H1 (cell line): ENCODE measurements around the gene ZDHHC17. TPM values are rescaled to one million over a fixed set of nuclear protein-coding genes. Genes with fewer than 3 reads are reported as not detected.

Experiments
- CTCF ChIA-PET: fragments of 300-600 bp; sonication (Branson Sonifier 250); formaldehyde crosslinking; loops from one replicate; lab custom pipeline; 2021; ENCODE audit not compliant: partially characterized antibody; lab: Charles Lee
- POLR2A ChIA-PET: fragments of 300-600 bp; sonication (Branson Sonifier 250); formaldehyde crosslinking; loops from one replicate; lab custom pipeline; 2021; ENCODE audit warnings: inconsistent platforms; ENCODE audit not compliant: partially characterized antibody; lab: Charles Lee
- DNase-seq, 2 experiments: peaks; one replicate each; pipeline versions ENCODE4 v3.0.0 to v3.0.0-alpha.2; 2010 to 2022; ENCODE audit warnings: low spot score in 2 of 2, low read depth in 1 of 2, mixed read lengths in 1 of 2
- FAIRE-seq: peaks from 2 replicates; lab custom pipeline; 2011; peaks lifted over from hg19 to GRCh38; lab: Jason Lieb, UNC
- H2AFZ ChIP-seq: 2 replicates; pipeline ENCODE4 v1.8.1; 2012; ENCODE audit warnings: low read length, inconsistent platforms
- H2AK5ac ChIP-seq: 2 replicates; pipeline ENCODE4 v1.6.1; 2013; ENCODE audit warnings: low read depth, low read length
- H2BK120ac ChIP-seq: replicated peaks from 2 replicates; pipeline ENCODE3; 2013; ENCODE audit warnings: low read depth, low read length, inconsistent platforms
- H2BK12ac ChIP-seq: 2 replicates; pipeline ENCODE4 v1.6.1; 2013; ENCODE audit warnings: low read depth, low read length
- H2BK15ac ChIP-seq: 2 replicates; pipeline ENCODE4 v1.6.1; 2013; ENCODE audit warnings: low read length
- H2BK20ac ChIP-seq: 2 replicates; pipeline ENCODE4 v1.6.1; 2013; ENCODE audit warnings: low read length
- H2BK5ac ChIP-seq: 2 replicates; pipeline ENCODE4 v1.6.1; 2013; ENCODE audit warnings: low read depth, low read length
- H3K14ac ChIP-seq: 2 replicates; pipeline ENCODE4 v1.6.1; 2013; ENCODE audit warnings: inconsistent platforms; ENCODE audit not compliant: insufficient read length
- H3K18ac ChIP-seq: 2 replicates; pipeline ENCODE4 v1.6.1; 2013; ENCODE audit warnings: low read length; ENCODE audit errors: extremely low read depth
- H3K23ac ChIP-seq: 2 replicates; pipeline ENCODE4 v1.6.1; 2013; ENCODE audit warnings: inconsistent platforms; ENCODE audit not compliant: insufficient read length
- H3K23me2 ChIP-seq: 2 replicates; pipeline ENCODE4 v1.6.1; 2013; ENCODE audit warnings: low read depth, low read length
- H3K27ac ChIP-seq: 2 replicates; pipeline ENCODE4 v1.6.1; 2011; ENCODE audit warnings: low read depth, low read length, inconsistent platforms
- H3K27me3 ChIP-seq, 4 experiments: replicated peaks in 1 of 4; 1 replicate in 1 of 4; 2 replicates in 3 of 4; pipeline versions ENCODE4 v1.6.1 to v1.8.1; 2011 to 2013; ENCODE audit warnings: low read length in 3 of 4, mild to moderate bottlenecking in 3 of 4, inconsistent platforms in 2 of 4, mixed read lengths in 2 of 4, moderate library complexity in 1 of 4; ENCODE audit not compliant: control insufficient read depth in 3 of 4, insufficient read depth in 3 of 4; ENCODE audit errors: extremely low read depth in 1 of 4
- H3K36me3 ChIP-seq, 4 experiments: 2 replicates each; pipeline versions ENCODE4 v1.6.1 to v1.8.1; 2011 to 2013; ENCODE audit warnings: mild to moderate bottlenecking in 4 of 4, low read length in 3 of 4, moderate library complexity in 2 of 4, control low read depth in 1 of 4, inconsistent platforms in 1 of 4; ENCODE audit not compliant: insufficient read depth in 4 of 4, control insufficient read depth in 2 of 4
- H3K4ac ChIP-seq: replicated peaks from 2 replicates; pipeline ENCODE3; 2013; ENCODE audit warnings: low read length, low read depth, mixed read lengths, inconsistent platforms; ENCODE audit not compliant: insufficient read length
- H3K4me1 ChIP-seq, 4 experiments: replicated peaks in 1 of 4; 1 replicate in 1 of 4; 2 replicates in 3 of 4; pipeline versions ENCODE4 v1.6.1 to v1.8.1; 2011 to 2013; ENCODE audit warnings: low read length in 3 of 4, inconsistent platforms in 2 of 4, mixed read lengths in 1 of 4; ENCODE audit not compliant: insufficient read depth in 4 of 4, control insufficient read depth in 3 of 4
- H3K4me2 ChIP-seq, 2 experiments: 2 replicates each; pipeline versions ENCODE4 v1.6.1 to v1.8.1; 2011 to 2013; ENCODE audit warnings: low read depth in 2 of 2, low read length in 2 of 2, control low read depth in 1 of 2, inconsistent platforms in 1 of 2, mild to moderate bottlenecking in 1 of 2; ENCODE audit not compliant: insufficient read depth in 1 of 2
- H3K4me3 ChIP-seq, 4 experiments: fragments of 200-600, 300-600 bp in 1 of 4; sonication (generic), shearing (Covaris generic), sonication (Bioruptor Twin) in 1 of 4; 2 replicates each; pipeline versions ENCODE4 v1.5.1 to v1.8.1; 2011 to 2016; ENCODE audit warnings: low read length in 4 of 4, low read depth in 3 of 4, control low read depth in 2 of 4, inconsistent platforms in 2 of 4, mild to moderate bottlenecking in 2 of 4, mixed read lengths in 1 of 4, moderate library complexity in 1 of 4; ENCODE audit not compliant: insufficient read depth in 2 of 4; ENCODE audit errors: extremely low read depth in 1 of 4
- H3K56ac ChIP-seq: replicated peaks from 2 replicates; pipeline ENCODE3; 2013; ENCODE audit warnings: low read depth, mild to moderate bottlenecking, mixed read lengths, low read length, inconsistent platforms; ENCODE audit not compliant: insufficient read length
- H3K79me1 ChIP-seq: 2 replicates; pipeline ENCODE4 v1.6.1; 2013; ENCODE audit warnings: low read depth, low read length, control low read depth
- H3K79me2 ChIP-seq, 2 experiments: 2 replicates each; pipeline versions ENCODE4 v1.6.1 to v1.8.1; 2012 to 2013; ENCODE audit warnings: low read length in 2 of 2, mild to moderate bottlenecking in 2 of 2, inconsistent platforms in 1 of 2; ENCODE audit not compliant: insufficient read depth in 2 of 2, control insufficient read depth in 1 of 2
- H3K9ac ChIP-seq, 4 experiments: replicated peaks in 1 of 4; 1 replicate in 1 of 4; 2 replicates in 3 of 4; pipeline versions ENCODE4 v1.6.1 to v1.8.1; 2011 to 2013; ENCODE audit warnings: low read depth in 3 of 4, low read length in 3 of 4, control low read depth in 2 of 4, mild to moderate bottlenecking in 2 of 4, moderate library complexity in 2 of 4, inconsistent platforms in 1 of 4; ENCODE audit errors: extremely low read depth in 1 of 4
- H3K9me3 ChIP-seq, 2 experiments: 2 replicates each; pipeline versions ENCODE4 v1.6.1 to v1.8.1; 2012 to 2013; ENCODE audit warnings: mild to moderate bottlenecking in 2 of 2, moderate library complexity in 2 of 2, control low read depth in 1 of 2, inconsistent platforms in 1 of 2, low read depth in 1 of 2, low read length in 1 of 2, mixed read lengths in 1 of 2; ENCODE audit not compliant: insufficient read depth in 2 of 2
- H4K20me1 ChIP-seq, 2 experiments: replicated peaks in 1 of 2; 2 replicates each; pipeline versions ENCODE3 to v1.8.1; 2011 to 2013; ENCODE audit warnings: inconsistent platforms in 2 of 2, low read length in 2 of 2, mild to moderate bottlenecking in 1 of 2; ENCODE audit not compliant: insufficient read depth in 2 of 2, control insufficient read depth in 1 of 2
- H4K5ac ChIP-seq: 2 replicates; pipeline ENCODE4 v1.6.1; 2013; ENCODE audit warnings: low read length, low read depth, mixed read lengths, inconsistent platforms; ENCODE audit not compliant: insufficient read length
- H4K8ac ChIP-seq: 2 replicates; pipeline ENCODE4 v1.8.0; 2013; ENCODE audit warnings: mild to moderate bottlenecking, moderate library complexity, low read length, inconsistent platforms; ENCODE audit not compliant: insufficient read depth; ENCODE audit errors: extremely low read depth
- H4K91ac ChIP-seq: replicated peaks from 2 replicates; pipeline ENCODE3; 2013; ENCODE audit warnings: low read length, mixed read lengths, inconsistent platforms; ENCODE audit not compliant: insufficient read length
- KDM4A ChIP-seq: IDR thresholded peaks from one replicate; pipeline ENCODE4 v1.7.1; 2012; ENCODE audit warnings: low read depth, mild to moderate bottlenecking, moderate library complexity, low read length, inconsistent platforms; ENCODE audit not compliant: severe bottlenecking
- POLR2AphosphoS5 ChIP-seq: IDR thresholded peaks from 2 replicates; pipeline ENCODE4 v1.6.1; 2011; ENCODE audit warnings: low read depth, low read length
- SP1 ChIP-seq: IDR thresholded peaks from 2 replicates; pipeline ENCODE4 v1.6.1; 2011; ENCODE audit warnings: low read depth, low read length
- WGBS, 2 experiments: shearing (Covaris generic) in 1 of 2; methylation state at CpG; one replicate each; pipeline versions ENCODE4 v1.1.6 to v1.1.7; 2013 to 2015; ENCODE audit warnings: low lambda C conversion rate in 2 of 2, mixed read lengths in 2 of 2, inconsistent platforms in 1 of 2, low coverage in 1 of 2, missing lambda C conversion rate in 1 of 2; ENCODE audit not compliant: insufficient replicate concordance in 2 of 2, insufficient coverage in 1 of 2, insufficient read length in 1 of 2; ENCODE audit errors: extremely low coverage in 1 of 2, missing lambda C conversion rate in 1 of 2; 5-methylcytosine and 5-hydroxymethylcytosine counted together
- polyA plus RNA-seq, 7 experiments: library from polyadenylated mRNA; depleted of rRNA in 3 of 7; stranded (reverse) in 5 of 7; unstranded in 2 of 7; fragments of >200 nt in 5 of 7; fragments of 200-250 nt in 2 of 7; gene quantifications; 1 replicate in 5 of 7; 2 replicates in 1 of 7; 4 replicates in 1 of 7; pipeline versions ENCODE4 v1.2.1 to v1.2.3, GENCODE V29; 2011 to 2013; ENCODE audit warnings: missing spikeins in 2 of 7, mixed read lengths in 2 of 7
- total RNA-seq: library from RNA; stranded (reverse); fragmentation: NEBNext Ultra II Directional; extraction: Animal tissue kit (Norgen Biotek cat#: 25700); gene quantifications from 2 replicates; pipeline ENCODE4 v1.2.1, GENCODE V29; 2021
- TF ChIP-seq, protein P1 (sequence below): IDR thresholded peaks from 2 replicates; pipeline ENCODE4 v1.6.1; 2012; ENCODE audit warnings: inconsistent platforms

Gene ZDHHC17
- total and polyA plus RNA-seq, 2 of the 8 experiments (the other 6 are each of a cell fraction or from before 2014, with no cell fraction given): 27.6 to 28.9 TPM

- Histone ChIP-seq H3K79me1 (no peaks in the 10 kb centered on the region), H3K27ac (no peak overlapping the region), H3K9ac (no peak overlapping the region), H3K4me2 (no peak overlapping the region), H2AK5ac (no peak overlapping the region), H3K9me3 (no peaks in the 10 kb centered on the region), H2AFZ (no peak overlapping the region), H4K5ac (no peak overlapping the region), H3K79me2 (no peaks in the 10 kb centered on the region), H3K4me3 (no peak overlapping the region), H3K14ac (no peak overlapping the region), H2BK120ac (no peak overlapping the region), H3K4me1 (no peaks in the 10 kb centered on the region), H2BK15ac (no peak overlapping the region), H3K27me3 (peaks cover 0 to 1% (median 0%) of the 10 kb centered on the region in 4 experiments; a peak in 1 of 7 replicates), H4K91ac (no peak overlapping the region), H3K4ac (no peak overlapping the region), H3K23me2 (no peaks in the 10 kb centered on the region), H3K18ac (no peak overlapping the region), H4K20me1 (no peaks in the 10 kb centered on the region), H3K36me3 (peaks cover under 1 to 38% (median 1%) of the 10 kb centered on the region in 4 experiments; a peak in 6 of 8 replicates), H3K23ac (no peak overlapping the region), H4K8ac (no peak overlapping the region), H2BK20ac (no peak overlapping the region), H2BK12ac (no peak overlapping the region), H3K56ac (no peak overlapping the region), H2BK5ac (no peak overlapping the region)
- TF ChIP-seq SP1: no peak
- TF ChIP-seq KDM4A: no peak
- TF ChIP-seq, protein P1, sequence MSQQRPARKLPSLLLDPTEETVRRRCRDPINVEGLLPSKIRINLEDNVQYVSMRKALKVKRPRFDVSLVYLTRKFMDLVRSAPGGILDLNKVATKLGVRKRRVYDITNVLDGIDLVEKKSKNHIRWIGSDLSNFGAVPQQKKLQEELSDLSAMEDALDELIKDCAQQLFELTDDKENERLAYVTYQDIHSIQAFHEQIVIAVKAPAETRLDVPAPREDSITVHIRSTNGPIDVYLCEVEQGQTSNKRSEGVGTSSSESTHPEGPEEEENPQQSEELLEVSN: no peak
- TF ChIP-seq POLR2AphosphoS5: no peak
- WGBS, 2 experiments: 90% methylated on average over 1 of the region's 1 CpG; no CpG with 5 or more reads in 1 of the 2 experiments
- FAIRE-seq: no peak
- ChIA-PET POLR2A (no interaction called here), CTCF (interaction anchor here (0.9 kb wide), 1 partner anchor 172 kb away, joined by 3 read pairs; no protein-coding TSS in a partner anchor)
- DNase-seq: no peak
These were observed 48.1 kb downstream of the ZDHHC17 start for GRCh38 chr12:76811976-76812375.
